GM12801 (cell line): Measurements from ENCODE around the gene AP4M1.

Experiments
- CTCF ChIP-seq: IDR thresholded peaks from one replicate; pipeline ENCODE4 v1.5.1; 2011; ENCODE audit warnings: control low read depth; ENCODE audit not compliant: insufficient read length; ENCODE audit errors: extremely low read depth

Gene AP4M1

DNA sequence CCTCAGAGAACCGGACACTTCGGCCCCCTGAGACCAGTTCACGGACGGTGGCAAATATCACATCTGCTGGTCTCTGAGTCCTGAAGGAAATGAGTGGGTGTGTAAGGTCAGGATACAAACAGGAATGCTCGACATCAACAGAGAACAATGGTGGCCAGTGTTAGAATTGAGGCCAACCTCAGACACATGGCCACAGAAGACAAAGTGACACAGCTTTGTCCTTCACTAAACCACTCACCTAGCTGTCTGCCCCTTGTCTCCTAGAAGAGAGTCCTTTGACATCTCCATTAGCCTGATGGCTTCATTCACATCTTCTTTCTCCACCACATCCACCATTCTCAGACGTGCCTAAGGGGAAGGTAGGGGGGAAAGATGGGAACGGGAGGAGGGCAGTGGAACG lies 8.4 kb upstream of the AP4M1 start:
- TF ChIP-seq CTCF, result no peak

- TF ChIP-seq CTCF, result no peak
Observed at GRCh38 chr7:100093498-100093897, 7.9 kb upstream of the AP4M1 start.

- no peak for TF ChIP-seq CTCF
Observed at GRCh38 chr7:100093925-100094486, 7.4 kb upstream of the AP4M1 start.

DNA sequence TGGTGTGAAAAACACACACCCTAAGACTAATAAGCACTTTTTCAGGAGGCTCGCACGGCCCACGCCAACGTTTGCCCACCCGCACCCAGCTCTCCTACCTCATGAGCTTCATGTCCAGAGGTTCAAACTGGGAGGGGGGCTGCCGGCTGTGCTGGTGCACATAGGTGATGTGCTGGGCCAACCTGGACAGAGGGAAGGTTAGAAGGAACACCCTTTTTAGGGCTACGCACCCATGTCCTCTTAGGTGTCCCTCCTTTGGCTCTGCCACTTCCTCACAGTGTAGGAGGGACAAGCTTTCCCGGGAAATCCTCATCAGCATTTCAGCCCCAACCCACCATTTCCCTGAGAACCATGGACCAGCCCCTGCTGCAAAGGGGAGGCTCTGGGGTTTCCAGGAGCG lies 6.2 kb upstream of the AP4M1 start:
- TF ChIP-seq CTCF, result no peak

- TF ChIP-seq CTCF, result no peak
Observed at GRCh38 chr7:100095704-100096103, 5.7 kb upstream of the AP4M1 start.

DNA sequence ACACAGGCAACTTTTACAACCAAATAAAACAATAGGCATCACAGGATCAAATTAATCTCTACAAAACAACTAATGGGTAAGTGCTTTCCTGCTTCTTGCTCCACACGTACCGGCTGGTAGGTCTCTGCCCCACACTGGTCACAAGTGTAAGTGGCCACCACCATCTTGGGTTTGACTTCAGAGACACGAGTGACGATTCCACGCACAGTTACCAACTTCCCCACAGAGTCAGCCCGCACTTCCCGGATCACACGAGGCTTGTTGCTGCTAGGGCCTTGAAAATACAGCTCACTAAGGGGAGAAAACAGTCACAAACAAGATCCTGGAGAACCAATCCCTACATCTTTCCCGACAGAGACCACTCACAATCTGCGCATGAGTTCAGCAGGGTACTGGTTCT lies 2.5 kb upstream of the AP4M1 start:
- no peak for TF ChIP-seq CTCF

- TF ChIP-seq CTCF, result no peak
Observed at GRCh38 chr7:100099452-100099851, 2.0 kb upstream of the AP4M1 start.
